NB4 (cell line): ENCODE results near the gene RANBP2.
"Not testable (repeated sequence)": the region's sequence is repeated elsewhere in the genome, so short reads cannot be mapped to it uniquely, and the experiment has no call there.

Experiments
- POLR2A ChIP-seq: IDR thresholded peaks from 2 replicates; pipeline ENCODE4 v1.6.1; 2011; ENCODE audit warnings: mild to moderate bottlenecking; ENCODE audit not compliant: insufficient read length; ENCODE audit errors: extremely low read depth
- TF ChIP-seq, protein P1 (sequence below): IDR thresholded peaks from one replicate; pipeline ENCODE4 v1.5.1; 2012; ENCODE audit warnings: low read depth, low read length
- TF ChIP-seq, protein P2 (sequence below): IDR thresholded peaks from 2 replicates; pipeline ENCODE4 v1.6.1; 2011; ENCODE audit warnings: low read depth, low read length

DNA sequence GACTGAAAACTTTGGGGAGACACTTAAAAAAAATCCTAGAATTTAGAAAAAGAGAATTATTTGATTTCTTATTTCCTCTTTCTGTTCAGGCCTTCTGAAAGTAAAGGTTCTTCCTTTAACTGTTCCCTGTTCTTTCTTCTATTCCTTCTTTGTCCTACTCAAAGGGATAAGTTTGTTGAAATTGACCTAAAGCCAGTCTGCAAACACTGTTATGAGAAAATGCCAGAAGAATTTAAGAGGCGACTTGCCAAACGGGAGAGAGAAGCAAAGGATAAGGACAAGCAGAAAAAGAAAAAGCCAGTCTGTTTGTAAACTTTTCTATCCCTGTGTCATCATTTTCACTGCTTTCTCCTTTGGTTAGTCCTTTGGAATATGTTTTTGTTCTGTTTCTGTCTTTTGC lies 38.5 kb upstream of the RANBP2 start:
- TF ChIP-seq, protein P1, sequence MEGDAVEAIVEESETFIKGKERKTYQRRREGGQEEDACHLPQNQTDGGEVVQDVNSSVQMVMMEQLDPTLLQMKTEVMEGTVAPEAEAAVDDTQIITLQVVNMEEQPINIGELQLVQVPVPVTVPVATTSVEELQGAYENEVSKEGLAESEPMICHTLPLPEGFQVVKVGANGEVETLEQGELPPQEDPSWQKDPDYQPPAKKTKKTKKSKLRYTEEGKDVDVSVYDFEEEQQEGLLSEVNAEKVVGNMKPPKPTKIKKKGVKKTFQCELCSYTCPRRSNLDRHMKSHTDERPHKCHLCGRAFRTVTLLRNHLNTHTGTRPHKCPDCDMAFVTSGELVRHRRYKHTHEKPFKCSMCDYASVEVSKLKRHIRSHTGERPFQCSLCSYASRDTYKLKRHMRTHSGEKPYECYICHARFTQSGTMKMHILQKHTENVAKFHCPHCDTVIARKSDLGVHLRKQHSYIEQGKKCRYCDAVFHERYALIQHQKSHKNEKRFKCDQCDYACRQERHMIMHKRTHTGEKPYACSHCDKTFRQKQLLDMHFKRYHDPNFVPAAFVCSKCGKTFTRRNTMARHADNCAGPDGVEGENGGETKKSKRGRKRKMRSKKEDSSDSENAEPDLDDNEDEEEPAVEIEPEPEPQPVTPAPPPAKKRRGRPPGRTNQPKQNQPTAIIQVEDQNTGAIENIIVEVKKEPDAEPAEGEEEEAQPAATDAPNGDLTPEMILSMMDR: not testable (repeated sequence)
- TF ChIP-seq, protein P2, sequence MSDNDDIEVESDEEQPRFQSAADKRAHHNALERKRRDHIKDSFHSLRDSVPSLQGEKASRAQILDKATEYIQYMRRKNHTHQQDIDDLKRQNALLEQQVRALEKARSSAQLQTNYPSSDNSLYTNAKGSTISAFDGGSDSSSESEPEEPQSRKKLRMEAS: not testable (repeated sequence)
- TF ChIP-seq POLR2A: not testable (repeated sequence)
